Left lobe of liver (tissue), 2 donors: Measurements from ENCODE around the gene CSTF2. TPM values are rescaled to one million over a fixed set of nuclear protein-coding genes. Genes with fewer than 3 reads are reported as not detected.

Source experiments
- ATAC-seq: fragments of 200-7000 bp; cut with Tn5 transposase; one replicate; pipeline ENCODE4 v1.9.1; 2020; ENCODE audit warnings: mild to moderate bottlenecking, moderate library complexity
- DNase-seq: peaks from one replicate; pipeline ENCODE4 v3.0.0-alpha.2; 2020; ENCODE audit warnings: low spot score
- total RNA-seq: library from RNA; stranded (reverse); gene quantifications from one replicate; pipeline ENCODE4 v1.2.1, GENCODE V29; 2021
- donor health status: DM: no; HTN: no; CAD: no; lungs with moderate emphysema.
- donor health status: DM: no; HTN: yes; CAD: no.

CSTF2 gene
- total RNA-seq, 1 donor from 2014 or later = 4.8 TPM

DNA sequence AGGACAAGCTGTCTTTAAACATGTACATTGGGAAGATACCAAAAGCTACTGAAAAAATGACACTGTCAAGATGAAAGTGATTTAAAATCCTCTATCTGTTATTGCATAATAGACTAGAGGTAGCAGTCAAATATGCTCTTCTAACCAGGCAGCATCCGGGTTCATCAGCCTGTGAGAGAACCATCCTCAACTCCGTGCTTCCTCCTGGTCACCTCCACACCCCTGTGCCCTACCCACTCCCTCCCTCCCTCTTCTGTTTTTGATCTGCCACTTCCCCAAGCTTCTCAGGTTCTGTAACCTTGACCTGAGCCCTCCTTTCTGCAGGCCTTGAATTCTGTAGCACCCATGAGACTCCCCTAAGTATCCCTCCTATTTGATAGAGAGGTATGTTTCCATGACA is 48.1 kb downstream of the CSTF2 start:
- no peak for ATAC-seq
- no peak for DNase-seq

DNA sequence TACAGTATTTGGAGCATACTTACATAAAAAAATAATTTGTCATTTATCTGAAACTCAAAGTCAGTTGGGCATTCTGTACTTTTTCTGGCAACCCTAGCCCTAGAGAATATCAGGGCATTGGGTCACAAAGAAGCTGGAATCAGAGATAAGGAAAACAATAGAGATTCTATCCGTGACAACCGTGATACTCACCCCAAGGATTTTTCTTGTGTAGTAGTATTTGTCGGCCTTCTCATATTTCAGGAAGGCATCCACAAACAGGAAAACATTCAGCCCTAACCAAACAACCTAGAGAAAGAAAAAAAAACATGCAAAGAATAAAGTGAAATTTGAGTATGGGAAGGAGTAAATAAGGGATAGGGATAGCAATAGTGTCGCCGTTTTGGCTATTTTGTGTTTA is 50.3 kb downstream of the CSTF2 start:
- DNase-seq = no peak

DNA sequence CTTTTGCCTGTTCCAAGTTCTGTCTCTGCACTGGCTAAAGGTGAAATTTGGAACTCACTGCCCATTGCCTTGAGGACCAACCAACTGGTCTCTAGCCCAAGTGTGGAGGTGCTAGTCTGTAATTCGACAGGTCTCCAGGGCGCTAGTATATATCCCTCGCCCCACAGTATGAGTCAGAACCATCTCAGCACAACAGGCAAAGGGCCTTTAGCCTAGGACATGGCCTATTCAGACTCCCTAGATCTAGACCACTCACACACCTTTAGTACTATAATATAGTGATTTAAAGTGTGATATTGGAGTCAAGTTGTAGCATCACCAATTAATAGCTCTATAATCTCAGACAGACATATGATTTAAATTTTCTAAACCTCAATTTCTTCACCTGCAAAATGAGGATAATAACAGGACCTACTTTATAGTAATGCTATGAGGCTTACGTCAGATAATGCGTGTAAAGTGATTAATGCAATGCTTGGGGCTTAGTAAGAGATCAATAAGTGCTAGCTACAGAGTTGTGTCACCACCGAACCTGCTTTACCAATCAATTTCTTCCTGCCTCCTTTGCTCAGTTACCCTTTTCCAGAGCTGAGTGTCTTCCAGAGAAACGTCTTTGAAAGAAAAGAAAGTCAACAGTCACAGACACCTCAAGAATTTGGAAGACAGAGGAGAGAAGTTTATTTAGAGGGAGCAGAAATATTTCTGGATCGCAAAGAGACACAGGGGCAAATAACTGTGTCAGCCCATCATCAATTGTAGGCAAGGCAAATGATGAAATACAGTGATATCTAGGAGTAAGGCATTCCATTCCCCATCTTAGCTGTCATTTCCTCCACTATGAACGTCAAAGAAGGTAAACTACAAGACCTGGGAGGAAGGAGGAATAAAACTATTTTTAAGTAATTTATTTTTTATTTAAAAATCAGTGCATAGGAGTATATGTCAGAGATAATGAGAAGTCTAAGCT is 51.7 kb downstream of the CSTF2 start:
- ATAC-seq (no peak), DNase-seq (no peak)

More for the DNA sequence above, 50.3 kb downstream of the CSTF2 start:
- no peak for ATAC-seq

DNA sequence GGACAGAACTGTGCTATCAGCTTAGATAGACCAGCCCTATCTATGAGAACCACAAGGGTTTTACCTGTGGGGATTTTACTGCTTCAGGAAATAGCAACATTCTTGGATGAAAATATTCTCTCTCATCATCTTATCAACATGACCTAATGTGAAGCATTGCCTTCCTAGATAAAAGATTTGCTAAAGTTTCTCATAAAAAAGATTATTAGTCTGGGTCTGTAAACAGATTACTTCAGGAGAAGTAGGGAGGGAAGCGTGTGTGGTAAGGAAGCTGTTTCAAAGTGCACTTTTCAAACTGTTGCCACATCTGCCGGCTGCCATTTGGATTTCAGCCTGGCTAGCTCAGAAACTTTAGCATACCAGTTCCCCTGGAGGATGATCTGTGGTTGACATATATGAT is 54.1 kb downstream of the CSTF2 start, which contains the start of gene NOX1:
NOX1 (minus strand) TSS at position 35 of the 400 bp plus-strand sequence. CDS start 220 bp downstream, outside the sequence.
- no peak for DNase-seq
- ATAC-seq = no peak

DNA sequence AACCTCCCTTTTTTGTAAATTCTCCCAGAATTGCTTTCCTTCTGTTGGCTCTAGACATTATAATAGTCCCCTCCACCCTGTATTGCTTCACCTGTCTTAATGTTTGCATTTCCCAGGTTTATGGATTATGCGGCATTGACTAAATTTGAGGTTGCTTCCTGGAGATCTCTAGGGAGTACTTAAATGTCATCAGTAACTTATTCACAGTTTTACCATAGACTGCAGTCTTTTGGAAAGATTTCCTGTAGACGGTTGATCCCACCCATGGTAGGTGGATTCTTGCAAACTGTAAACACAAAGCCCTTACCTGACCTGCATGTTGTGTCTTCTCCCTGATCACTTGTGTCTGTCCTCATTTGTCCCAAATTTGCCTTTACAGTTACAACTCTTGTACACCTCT is 60.2 kb downstream of the CSTF2 start:
- DNase-seq (no peak), ATAC-seq (no peak)

DNA sequence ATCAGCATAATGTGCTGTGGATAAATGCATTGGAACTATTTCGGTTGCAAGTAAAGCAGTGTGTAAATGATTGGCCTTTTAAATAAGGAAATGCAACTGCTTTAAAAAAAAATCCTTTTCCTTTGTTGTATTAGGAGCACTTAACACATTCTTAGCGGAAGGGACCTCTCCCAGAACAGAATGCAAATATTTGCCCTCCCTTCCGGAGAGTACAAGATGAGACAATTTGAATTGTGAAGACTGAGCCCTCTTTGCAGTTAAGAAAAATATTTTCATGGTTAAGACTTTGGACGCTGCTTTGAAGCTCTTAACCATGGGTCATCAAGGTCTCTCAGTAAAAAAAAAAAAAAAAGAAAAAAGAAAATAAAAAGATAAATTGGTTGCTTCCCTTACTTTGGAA is 63.5 kb downstream of the CSTF2 start:
- no peak for ATAC-seq

More for the DNA sequence above, 63.5 kb downstream of the CSTF2 start:
- DNase-seq = no peak

Other genes with a start within 250 kb of the CSTF2 start
- gene TNMD, start 235.5 kb upstream of the CSTF2 start, total RNA-seq = not detected
- gene TSPAN6, start 183.6 kb upstream of the CSTF2 start, total RNA-seq = 35.2 TPM
- gene SRPX2, start 176.2 kb upstream of the CSTF2 start, total RNA-seq = 3.6 TPM
- 17.8 TPM for gene SYTL4, start 88.3 kb upstream of the CSTF2 start, total RNA-seq
- not detected for gene NOX1, start 54.0 kb downstream of the CSTF2 start, total RNA-seq
- 0.05 TPM for gene XKRX, start 108.5 kb downstream of the CSTF2 start, total RNA-seq
- not detected for gene ARL13A, start 149.3 kb downstream of the CSTF2 start, total RNA-seq
- 9.7 TPM for gene TRMT2B, start 231.7 kb downstream of the CSTF2 start, total RNA-seq